ENCODE data around the gene FREM2. TPM values are rescaled to one million over a fixed set of nuclear protein-coding genes. Genes with fewer than 3 reads are reported as not detected.

Gene FREM2
- total RNA-seq, 4 donors from 2014 or later: under 0.01 to 34.3 (median 2.5) TPM

DNA sequence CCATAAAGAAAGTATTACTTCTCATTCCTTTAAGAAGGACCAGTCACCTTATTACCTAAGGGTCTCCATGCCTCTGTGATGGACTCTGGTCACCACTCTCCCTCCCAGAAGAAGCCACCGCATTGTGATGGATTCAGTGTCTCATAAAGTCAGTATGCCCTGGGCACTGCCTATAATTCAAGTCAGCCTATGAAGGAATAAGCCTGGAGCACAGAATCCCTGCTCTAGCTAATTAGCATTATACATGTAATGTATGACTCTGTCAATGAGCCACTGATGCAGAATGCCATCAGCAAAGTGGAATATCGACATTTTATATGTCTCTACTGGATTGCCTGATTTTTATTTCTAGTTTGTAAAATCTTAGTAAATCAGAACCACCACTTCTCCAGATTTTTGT, 14.9 kb upstream of the FREM2 start:
- H3K27ac ChIP-seq: no peak overlapping the region
- TF ChIP-seq, protein P1, sequence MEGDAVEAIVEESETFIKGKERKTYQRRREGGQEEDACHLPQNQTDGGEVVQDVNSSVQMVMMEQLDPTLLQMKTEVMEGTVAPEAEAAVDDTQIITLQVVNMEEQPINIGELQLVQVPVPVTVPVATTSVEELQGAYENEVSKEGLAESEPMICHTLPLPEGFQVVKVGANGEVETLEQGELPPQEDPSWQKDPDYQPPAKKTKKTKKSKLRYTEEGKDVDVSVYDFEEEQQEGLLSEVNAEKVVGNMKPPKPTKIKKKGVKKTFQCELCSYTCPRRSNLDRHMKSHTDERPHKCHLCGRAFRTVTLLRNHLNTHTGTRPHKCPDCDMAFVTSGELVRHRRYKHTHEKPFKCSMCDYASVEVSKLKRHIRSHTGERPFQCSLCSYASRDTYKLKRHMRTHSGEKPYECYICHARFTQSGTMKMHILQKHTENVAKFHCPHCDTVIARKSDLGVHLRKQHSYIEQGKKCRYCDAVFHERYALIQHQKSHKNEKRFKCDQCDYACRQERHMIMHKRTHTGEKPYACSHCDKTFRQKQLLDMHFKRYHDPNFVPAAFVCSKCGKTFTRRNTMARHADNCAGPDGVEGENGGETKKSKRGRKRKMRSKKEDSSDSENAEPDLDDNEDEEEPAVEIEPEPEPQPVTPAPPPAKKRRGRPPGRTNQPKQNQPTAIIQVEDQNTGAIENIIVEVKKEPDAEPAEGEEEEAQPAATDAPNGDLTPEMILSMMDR (IDR thresholded peaks at IDR 0.05): no peak
- intact Hi-C loops (cut with DNase I; ENCODE audit: low total_unique reads): no loop called here
- no peaks in the 10 kb centered on the region for H3K36me3 ChIP-seq
- no peaks in the 10 kb centered on the region for H3K9me3 ChIP-seq
- H3K27me3 ChIP-seq: no peaks in the 10 kb centered on the region
- H3K4me1 ChIP-seq: no peaks in the 10 kb centered on the region
- no peak for DNase-seq
- no peak overlapping the region for H3K4me3 ChIP-seq

DNA sequence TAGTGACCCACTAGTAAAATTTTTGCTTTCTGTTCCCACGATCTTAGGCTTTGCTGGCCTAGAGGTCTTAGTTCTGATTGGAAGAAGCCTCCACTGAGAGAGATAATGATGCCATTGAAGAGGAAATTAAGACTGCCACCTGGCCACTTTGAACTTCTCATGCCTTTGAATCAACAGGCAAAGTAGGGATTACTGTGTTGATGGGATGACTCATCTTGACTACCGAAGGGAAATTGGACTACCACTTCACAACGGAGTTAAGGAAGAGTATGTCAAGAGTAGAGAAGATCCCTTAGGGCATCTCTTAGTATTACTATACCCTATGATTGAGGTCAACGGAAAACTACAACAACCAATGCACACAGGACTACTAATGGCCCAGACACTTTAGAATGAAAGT, 12.7 kb upstream of the FREM2 start:
- H3K27me3 ChIP-seq: no peaks in the 10 kb centered on the region
- TF ChIP-seq, protein P1 (IDR thresholded peaks at IDR 0.05): no peak
- H3K36me3 ChIP-seq: no peaks in the 10 kb centered on the region
- intact Hi-C loops (cut with DNase I; ENCODE audit: low total_unique reads): no loop called here
- H3K4me1 ChIP-seq: no peaks in the 10 kb centered on the region
- H3K27ac ChIP-seq: no peak overlapping the region
- DNase-seq: no peak
- no peak overlapping the region for H3K4me3 ChIP-seq
- no peaks in the 10 kb centered on the region for H3K9me3 ChIP-seq

DNA sequence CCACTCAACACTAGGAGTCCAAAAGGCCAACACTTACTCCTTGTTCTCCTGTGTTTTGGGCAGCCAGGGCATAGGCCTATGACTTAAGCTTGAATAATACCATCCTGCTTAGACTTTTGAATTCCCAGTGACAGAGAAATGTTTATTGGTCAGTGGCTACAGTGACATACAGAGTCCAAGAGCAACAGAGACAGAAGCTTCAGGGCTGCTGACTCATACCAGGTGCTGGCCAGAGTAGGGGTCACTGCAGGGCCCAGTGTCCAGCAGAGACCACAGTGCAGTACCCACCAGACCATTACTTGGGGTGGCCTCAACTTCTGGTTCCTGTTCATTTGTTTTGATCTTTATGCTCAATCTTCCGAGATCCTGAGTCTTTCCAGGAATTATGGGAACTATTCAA, 6.0 kb upstream of the FREM2 start:
- H3K27ac ChIP-seq: no peak overlapping the region
- no peaks in the 10 kb centered on the region for H3K36me3 ChIP-seq
- peaks cover 0 to 15% of the 10 kb centered on the region in 2 donors for H3K27me3 ChIP-seq
- TF ChIP-seq, protein P1 (IDR thresholded peaks at IDR 0.05): no peak
- no peak for TF ChIP-seq POLR2A (IDR thresholded peaks at IDR 0.05)
- H3K4me1 ChIP-seq: no peaks in the 10 kb centered on the region
- no peaks in the 10 kb centered on the region for H3K9me3 ChIP-seq
- intact Hi-C loops (cut with DNase I; ENCODE audit: low total_unique reads): no loop called here
- no peak overlapping the region for H3K4me3 ChIP-seq
- DNase-seq: no peak

DNA sequence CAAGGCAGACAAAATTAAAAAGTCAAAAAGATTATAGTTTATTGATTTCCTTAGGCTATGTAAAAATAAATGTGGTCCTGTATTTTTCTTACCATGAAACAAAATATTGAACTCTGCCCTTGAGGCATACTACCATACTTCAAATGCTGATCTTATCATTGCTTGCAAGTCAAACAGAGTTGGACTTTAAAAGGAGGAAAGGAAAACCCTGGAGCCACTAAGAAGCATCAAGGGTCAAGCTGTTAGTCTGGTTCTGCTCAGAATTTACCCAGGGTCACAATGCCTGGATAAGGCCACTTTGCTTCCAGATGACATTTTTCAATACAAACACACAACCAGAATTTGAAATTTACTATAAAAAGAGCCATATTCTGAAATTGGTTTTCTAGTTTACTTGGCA, 2.2 kb upstream of the FREM2 start:
- intact Hi-C loops (cut with DNase I; ENCODE audit: low total_unique reads): no loop called here
- H3K27me3 ChIP-seq: peaks cover 0 to 15% of the 10 kb centered on the region in 2 donors
- TF ChIP-seq, protein P1 (IDR thresholded peaks at IDR 0.05): no peak
- no peak for TF ChIP-seq POLR2A (IDR thresholded peaks at IDR 0.05)

DNA sequence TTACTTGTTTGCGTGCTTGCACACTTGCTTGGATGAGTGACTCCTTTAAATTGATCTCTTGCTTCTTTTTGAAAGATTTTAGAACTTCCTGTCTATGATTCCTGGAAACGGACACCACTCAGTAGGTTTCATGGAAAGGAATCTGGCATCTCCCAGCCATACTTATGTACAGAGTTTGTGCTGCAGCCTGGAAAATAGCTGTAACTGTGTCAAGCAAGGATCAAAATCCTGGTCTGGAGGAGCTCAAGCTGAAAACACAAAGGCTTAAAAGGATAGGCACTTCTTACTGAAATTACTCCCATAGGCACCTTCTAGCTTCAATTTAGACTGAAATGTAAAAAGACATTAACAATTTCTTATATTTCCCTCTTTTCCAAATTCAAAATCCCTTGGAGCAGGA, 1.4 kb upstream of the FREM2 start:
- intact Hi-C loops (cut with DNase I; ENCODE audit: low total_unique reads): no loop called here
- Histone ChIP-seq H3K9me3 (no peaks in the 10 kb centered on the region), H3K27me3 (peaks cover 0 to 15% of the 10 kb centered on the region in 2 donors), H3K4me3 (no peak overlapping the region), H3K27ac (no peak overlapping the region), H3K36me3 (no peaks in the 10 kb centered on the region), H3K4me1 (peaks cover 0 to 5% of the 10 kb centered on the region in 2 donors)
- TF ChIP-seq, protein P1 (IDR thresholded peaks at IDR 0.05): no peak
- TF ChIP-seq POLR2A (IDR thresholded peaks at IDR 0.05): no peak
- no peak for DNase-seq

More for the DNA sequence above, 2.2 kb upstream of the FREM2 start:
- Histone ChIP-seq H3K9me3 (no peaks in the 10 kb centered on the region), H3K4me3 (no peak overlapping the region), H3K4me1 (peaks cover 0 to 5% of the 10 kb centered on the region in 2 donors), H3K36me3 (no peaks in the 10 kb centered on the region), H3K27ac (no peak overlapping the region)
- DNase-seq: no peak
